ENCODE results near the gene KCNT2.

KCNT2 gene

DNA sequence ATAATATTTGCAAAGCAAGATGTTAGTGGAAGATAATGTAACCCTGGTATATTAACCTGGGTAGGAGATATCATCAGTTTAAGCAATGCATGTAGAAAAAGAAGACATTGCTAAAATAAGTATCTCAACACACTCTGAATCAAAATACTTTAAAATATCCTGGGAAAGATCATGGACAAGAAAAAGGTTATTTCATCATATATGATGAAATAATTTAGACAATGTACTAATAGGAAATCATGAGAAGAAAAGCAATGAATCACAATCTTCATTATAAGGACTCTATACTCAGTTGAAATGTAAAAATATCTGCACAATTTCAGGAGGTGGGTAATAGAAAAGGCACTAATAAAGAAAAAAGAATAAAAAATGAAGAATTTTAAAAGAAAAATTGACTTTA lies 158.8 kb downstream of the KCNT2 start:
- DNase-seq (ENCODE audit: low read depth in 2 of 2), result no peak

DNA sequence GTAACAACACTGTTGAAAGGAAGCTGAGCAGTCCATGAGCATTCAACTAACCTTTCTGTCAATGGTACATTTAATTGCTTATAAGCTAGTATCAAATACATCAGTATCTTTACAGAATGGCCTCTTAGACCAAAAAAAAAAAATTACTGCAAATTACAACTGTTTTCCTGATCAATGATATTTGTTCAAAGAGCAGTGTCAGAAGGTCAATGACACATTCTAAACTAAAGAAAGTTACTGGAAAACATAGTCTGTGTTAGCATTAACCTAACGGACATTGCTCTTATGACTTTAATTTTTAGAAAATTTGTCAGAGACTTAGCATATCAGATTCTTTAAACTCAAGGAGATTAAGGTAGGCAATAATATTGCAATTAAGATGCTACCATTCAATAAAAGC lies 162.5 kb downstream of the KCNT2 start:
- DNase-seq (ENCODE audit: low read depth in 2 of 2), result no peak

DNA sequence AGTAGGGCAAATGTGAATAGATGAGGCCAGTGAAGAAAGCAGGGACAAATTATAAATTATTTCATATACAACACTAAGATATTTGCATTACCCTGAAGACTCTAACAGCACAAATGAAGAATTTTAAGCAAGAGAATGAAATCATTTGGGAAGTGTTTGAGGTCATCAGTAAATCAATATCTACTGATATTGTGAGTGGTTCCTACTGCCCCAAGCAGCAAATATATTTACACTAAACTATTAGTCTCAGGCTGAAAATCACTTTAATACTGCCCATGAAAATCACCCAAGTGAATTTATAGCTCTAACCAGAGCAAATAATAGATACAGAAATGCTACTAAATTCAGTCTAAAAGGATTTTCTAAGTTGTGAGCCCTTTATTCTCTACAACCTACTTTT lies 163.6 kb downstream of the KCNT2 start:
- DNase-seq (ENCODE audit: low read depth in 2 of 2), result no peak

DNA sequence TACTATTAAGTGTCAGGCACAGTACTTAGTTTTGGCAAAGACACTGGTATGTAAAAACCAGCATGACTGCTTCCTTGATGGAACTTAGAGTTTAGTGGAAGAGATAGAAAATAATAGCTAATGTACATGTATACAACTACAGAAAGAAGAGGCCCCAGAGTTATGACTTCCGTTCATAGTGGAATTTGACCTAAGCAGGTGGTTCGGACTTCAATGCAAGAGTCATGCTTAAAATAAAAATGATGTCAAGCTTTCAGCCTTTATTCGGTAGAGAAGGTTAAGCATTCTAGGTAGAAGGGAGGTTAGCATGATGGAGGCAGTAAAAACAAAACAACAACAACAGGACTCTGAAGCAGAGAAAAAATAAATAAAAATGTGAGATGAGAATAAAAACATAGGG lies 165.9 kb downstream of the KCNT2 start:
- no peak for DNase-seq (ENCODE audit: low read depth in 2 of 2)

DNA sequence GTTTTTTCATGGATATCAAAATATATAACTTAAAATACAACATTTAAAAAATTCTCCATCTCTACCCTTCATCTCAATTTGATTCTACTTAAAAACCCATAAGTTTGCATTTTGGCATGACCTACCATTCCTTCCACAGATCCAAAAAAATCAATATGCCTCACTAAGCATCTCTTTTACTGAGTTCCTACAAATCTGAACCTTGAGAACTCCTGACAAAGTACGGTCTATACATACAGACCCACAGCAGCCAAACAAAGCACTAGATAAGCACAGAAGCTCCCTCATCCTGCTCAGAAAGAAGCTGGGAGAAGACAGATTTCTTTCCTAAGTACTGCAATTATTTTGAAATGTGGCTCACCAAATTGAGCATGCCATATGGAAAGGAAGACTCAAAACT lies 167.5 kb downstream of the KCNT2 start:
- DNase-seq (ENCODE audit: low read depth in 2 of 2), result no peak

DNA sequence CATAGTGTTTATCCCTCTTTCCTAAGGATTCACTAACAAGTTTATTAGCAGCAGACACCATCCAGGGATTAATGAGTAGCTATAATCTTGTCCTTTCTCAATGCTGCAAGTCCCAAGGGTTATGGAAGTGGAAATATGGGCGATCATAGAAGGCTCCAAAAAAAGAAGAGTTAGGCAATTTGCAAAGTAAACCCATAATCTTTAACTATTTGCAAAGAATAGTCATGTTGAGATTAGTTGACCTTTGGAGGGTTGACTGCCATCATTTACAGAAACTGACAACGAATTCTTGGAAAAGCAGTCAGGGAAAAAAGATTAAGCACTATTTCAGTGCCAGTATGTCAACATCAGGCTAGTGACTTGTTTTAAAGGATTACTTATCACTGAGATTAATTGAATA lies 169.9 kb downstream of the KCNT2 start:
- no peak for DNase-seq (ENCODE audit: low read depth in 2 of 2)

DNA sequence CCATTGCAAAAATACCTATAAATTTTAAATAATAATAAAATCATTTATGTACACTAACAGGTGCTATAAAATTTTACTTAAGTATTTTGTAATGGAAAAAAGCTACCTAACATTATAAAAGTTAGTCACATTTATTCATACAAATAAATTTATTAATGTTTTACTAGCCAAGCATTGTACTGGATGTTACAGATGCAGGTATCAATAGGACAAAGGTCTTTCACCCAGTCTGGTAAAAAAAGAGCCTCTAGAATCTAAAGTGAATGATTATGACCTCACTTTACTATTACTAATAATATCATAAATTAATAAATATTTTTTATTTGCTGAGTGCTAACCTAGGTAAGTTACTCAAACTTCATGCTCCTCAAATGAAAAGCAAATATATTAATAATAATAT lies 170.6 kb downstream of the KCNT2 start:
- no peak for DNase-seq (ENCODE audit: low read depth in 2 of 2)

DNA sequence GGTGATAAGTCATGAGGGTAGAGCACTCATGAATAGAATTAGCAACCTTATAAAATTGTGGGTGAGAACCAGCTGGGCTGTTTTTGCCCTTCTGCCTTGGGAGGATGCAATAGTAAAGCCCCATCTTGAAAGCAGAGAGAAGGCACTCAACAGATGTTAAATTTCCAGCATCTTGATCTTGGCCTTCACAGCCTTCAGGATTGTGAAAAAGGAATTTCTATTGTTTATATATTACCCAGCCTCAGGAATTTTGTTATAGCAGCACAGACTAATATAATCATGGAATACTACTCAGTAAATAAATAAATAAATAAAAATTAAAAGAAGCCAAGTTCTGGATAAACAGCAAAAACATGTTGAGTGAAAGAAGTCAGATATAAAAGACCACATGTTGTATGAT lies 175.2 kb downstream of the KCNT2 start:
- no peak for DNase-seq (ENCODE audit: low read depth in 2 of 2)

DNA sequence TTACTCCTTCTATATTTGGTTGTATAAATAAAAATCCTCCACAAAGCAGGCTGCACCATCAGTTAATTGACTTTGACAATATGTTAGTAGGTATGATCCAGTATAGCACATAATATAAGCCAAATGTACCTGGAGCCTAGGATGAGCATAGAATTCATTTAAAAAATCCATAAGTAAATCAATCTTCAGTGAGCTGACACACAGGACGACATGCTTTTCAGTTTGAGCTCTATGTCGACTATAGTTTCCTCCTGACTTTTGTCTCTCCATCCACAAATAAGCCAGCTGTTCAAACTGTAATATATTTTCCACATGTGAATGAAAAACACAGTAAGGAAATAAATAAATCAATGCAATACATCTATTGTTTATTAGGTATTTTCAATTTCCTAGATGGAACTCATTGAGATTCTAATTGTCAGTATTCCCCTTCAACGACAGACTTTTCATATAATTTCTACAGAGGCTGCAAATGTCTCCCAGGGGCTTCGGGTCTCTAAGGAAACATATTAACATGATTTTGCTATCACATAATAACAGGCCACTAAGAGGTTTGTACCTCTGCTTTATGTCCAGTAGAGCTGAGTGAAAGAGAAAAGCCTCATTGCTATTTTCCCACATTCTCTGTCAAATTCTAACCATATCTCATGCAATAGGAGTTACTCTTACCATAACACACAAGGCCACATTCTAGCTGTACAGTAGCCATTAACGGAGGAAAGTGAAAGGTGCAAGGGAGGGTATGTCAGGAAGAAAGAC lies 180.1 kb downstream of the KCNT2 start:
- no peak for DNase-seq (ENCODE audit: low read depth in 2 of 2)

DNA sequence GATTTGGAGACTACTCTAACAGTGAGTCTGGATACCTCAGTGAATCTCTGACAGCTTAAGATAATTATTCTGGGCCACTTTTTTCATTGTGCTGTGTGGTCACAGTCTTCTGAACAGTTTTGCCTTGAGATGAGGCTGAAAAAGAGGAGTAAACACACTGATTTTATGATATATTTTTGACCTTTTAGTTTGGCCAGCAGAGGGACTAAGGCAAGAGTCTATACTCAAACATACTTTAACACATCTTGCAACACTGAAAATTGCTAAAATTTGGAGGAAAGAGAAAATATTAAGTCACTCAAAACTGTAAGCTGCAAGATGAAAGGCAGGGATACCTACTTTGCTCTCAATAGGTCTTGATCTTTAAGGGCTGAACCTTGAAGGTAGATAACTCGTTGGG lies 182.7 kb downstream of the KCNT2 start:
- DNase-seq (ENCODE audit: low read depth in 2 of 2), result no peak

DNA sequence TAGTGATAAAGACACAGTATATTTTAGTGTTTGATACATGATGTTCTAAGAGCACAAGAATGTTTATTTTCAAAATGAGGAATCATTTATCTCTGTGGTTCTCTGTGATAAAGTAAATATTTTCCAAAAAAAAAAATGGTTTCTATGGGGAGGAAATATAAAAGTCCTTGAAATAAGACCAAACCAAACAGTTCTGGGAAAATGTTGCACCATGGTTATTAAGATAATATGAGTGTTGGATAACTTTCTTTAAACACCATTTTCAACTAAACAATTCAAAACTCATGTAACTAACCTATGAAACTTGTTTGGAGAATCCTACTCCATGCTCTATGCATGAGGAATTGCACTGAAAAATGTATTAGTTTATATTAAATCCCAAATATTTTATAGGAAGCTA lies 184.6 kb downstream of the KCNT2 start:
- no peak for DNase-seq (ENCODE audit: low read depth in 2 of 2)

DNA sequence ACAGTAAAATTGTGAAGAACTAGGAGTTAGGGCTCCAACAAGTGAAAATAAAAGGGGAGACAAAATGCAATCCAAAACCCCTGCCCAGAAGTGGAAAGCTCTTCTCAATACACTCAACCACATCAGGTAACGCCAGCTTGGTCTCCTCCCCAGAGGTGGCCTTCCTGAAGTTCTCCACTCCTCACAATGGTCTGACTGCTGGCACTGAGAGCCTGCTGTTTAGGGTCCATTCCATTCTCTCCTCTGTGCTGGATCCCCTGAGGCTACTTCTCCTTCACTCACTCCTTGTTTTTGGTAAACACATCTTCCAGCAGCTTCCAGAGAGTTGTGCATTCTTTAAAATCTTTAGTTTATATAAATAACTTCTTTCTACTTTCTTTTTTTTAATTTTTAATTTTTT lies 189.5 kb downstream of the KCNT2 start:
- no peak for DNase-seq (ENCODE audit: low read depth in 2 of 2)

DNA sequence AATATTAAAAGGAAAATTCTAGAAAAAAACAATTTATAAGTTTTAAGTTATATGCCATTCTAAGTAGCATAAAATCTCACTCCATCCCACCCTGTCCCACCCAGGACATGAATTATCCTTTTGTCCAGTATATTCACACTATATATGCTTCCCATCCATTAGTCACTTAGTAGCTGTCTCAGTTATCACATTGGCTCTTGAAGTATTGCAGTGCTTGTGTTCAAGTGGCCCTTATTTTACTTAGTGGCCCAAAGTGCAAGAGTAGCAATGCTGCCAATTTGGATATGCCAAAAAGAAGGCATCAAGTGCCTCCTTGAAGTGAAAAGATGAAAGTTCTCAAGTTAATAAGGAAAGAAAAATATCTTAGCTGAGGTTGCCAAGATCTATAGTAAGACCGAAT lies 192.3 kb downstream of the KCNT2 start:
- DNase-seq (ENCODE audit: low read depth in 2 of 2), result no peak

DNA sequence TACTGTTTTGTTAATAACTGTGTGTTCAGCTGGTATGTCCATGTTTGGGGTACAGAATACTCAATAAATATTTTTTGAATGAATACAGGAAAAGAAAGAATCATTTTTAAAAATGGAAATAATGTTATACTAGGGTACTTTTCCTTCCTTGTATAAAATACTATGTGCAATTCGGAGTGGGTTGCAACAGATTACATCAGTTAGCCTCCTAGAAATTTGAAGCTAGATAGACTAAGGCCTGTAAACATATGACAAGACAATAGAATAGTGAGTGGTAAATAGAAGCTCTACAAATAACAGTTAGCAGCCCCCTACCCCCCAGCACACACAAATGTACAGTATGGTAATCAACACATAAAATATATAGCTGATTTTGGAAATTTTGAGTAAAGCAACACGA lies 195.9 kb downstream of the KCNT2 start:
- no peak for DNase-seq (ENCODE audit: low read depth in 2 of 2)

DNA sequence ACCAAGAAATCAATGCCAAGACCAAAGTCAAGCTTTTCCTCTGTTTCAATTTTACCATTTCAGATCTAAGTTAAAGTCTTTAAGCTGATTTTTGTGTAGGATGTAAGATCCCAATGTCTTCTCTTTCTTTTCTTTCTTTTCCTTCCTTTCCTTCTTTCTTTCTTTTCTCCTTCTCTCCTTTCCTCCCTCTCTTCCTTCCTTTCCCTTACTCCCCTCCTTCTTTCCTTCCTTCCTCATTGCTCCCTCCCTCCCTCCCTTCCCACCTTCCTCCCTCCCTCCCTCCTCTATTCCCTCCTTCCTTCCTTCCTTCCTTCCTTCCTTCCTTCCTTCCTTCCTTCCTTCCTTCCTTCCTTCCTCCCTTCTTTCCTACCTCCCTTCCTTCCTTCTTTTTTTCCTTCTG lies 197.5 kb downstream of the KCNT2 start:
- DNase-seq (ENCODE audit: low read depth in 2 of 2), result no peak

DNA sequence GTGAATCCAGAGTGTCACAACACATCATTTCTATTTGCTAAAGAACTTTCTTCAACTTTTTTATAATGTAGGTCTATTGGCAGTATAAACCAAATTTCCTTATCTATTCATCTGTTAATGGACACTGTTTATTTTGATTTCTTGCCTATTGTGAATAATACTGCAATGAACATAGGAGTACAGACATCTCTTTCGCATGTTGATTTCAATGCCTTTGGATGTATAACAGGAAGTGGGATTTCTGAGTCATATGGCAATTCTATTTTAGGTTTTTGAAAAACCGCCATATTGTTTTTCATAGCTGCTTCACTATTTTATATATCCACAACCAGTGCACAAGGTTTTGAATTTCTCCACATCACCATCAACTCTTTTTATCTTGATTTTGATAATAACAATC lies 198.7 kb downstream of the KCNT2 start:
- no peak for DNase-seq (ENCODE audit: low read depth in 2 of 2)

DNA sequence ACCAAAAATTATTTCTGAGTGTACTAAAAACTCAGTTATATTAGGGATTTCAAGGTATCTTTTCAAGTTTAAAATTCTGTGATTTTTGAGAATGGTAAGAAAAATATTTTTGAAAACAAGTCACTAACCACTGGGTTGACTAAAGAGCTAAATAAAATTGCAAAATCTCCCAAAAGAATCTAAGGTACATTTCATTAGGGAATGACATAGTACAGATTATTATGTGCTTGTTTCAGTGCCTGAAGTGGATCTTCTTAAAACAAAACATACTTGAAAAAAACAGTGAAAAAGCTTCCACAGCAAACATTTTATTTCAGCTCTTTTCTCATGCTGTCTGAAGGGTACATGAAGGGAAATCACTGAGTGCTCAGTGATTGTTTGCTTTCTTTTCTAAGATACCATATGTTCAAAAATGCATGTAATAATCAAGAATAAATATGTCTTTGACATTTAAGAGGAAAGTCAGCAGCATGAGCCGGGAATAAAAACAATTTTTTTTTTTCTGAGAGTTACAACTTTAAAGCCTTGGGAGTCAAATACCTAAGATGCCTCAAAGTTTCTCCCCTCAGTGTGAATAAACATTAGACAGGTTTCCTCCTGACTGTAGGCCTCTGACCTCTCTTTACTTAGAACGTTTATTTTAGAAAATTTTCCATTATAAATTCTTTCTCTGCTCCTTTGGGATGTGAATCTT lies 200.7 kb downstream of the KCNT2 start:
- no peak for DNase-seq (ENCODE audit: low read depth in 2 of 2)

DNA sequence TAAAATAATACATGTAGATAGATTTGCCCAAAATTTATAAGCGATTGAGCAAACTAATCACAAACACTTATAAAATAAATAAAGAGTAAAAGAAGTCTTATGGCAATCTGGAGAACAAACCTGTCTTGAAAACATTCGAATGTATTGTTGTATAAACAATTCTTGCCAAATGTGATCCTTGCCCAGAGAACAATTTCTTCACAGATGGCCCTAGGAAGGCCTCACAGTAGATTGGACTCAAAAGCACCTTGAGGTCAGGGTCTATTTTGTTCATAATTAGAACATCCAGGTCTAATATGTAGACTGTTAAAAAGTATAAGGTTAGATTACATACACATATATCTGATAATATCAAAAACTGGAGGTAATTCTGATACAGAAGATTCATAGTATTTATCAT lies 202.4 kb downstream of the KCNT2 start:
- no peak for DNase-seq (ENCODE audit: low read depth in 2 of 2)

DNA sequence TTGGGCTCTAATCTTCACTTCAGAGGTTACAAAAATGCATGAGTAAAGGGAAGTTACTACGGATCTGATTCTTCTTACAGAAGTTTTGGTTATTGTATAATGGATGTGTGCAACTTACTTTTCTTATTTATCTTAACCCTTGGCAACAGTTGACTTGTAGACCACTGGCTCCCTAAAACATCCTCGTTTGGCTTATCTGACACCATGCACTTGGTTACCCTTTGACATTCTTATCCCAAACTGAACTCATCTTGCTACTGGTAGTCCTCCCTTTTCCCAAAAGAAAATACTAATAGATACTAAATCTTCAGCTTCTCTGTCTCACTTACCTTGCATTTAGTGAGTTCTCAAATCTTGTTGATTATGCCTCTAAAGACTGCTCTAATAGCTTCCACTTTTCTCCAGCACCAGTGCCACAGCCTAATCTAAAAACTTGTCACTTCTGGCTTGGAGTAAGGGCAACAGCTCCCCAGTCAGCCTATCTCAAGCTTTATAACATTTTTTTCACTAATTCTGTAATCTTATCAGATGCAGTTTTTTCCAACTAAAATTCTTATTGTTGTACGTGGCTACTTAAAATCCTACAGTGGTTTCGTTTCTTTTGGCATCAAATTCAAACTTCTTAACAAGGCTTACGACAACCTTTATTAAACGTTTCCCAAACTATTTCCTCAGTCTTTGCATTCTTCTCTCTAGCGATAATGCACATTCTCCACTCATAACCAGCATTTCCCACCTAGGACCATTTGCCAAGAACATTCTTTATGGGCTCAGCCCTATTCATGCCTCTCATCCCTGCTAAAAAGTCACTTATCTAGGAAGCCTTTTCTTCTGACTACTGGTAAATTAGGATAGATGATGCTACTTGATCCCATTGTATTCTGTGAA lies 204.2 kb downstream of the KCNT2 start:
- DNase-seq (ENCODE audit: low read depth in 2 of 2), result no peak

DNA sequence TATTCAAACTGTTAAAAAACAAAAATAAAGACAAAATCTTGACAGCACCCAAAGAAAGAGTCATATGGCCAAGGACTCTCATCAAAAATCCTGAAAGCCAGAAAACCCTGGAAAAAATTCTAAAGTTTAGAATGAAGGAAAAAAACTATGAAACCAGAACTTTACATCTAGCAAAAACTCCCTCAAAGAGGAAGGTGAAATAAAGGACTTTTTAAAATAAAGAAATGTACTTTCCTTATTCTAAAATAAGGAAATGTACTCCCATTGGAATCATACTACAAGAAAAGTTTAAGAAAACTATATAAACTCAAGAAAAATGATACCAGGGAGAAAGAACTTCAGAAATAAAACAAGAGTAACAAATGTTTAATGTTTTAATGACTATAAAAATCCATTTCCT lies 206.3 kb downstream of the KCNT2 start:
- no peak for DNase-seq (ENCODE audit: low read depth in 2 of 2)

DNA sequence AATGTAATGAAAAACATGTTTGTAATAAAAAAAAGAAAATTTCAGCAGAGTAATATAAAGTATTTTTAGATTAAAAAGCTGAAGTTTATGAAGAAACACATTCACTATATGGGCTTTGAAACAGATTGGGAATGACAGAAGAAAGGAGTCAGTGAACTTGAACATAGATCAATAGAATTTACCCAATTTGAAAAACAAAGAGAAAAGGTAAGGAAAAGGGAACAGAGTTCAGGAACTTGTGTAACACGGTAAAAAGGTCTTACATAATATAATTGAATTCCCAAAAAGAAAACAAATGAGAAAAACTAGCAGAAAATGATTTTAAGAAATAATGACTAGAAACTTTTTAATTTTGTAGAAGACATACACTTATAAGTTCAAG lies 206.8 kb downstream of the KCNT2 start:
- DNase-seq (ENCODE audit: low read depth in 2 of 2), result no peak

DNA sequence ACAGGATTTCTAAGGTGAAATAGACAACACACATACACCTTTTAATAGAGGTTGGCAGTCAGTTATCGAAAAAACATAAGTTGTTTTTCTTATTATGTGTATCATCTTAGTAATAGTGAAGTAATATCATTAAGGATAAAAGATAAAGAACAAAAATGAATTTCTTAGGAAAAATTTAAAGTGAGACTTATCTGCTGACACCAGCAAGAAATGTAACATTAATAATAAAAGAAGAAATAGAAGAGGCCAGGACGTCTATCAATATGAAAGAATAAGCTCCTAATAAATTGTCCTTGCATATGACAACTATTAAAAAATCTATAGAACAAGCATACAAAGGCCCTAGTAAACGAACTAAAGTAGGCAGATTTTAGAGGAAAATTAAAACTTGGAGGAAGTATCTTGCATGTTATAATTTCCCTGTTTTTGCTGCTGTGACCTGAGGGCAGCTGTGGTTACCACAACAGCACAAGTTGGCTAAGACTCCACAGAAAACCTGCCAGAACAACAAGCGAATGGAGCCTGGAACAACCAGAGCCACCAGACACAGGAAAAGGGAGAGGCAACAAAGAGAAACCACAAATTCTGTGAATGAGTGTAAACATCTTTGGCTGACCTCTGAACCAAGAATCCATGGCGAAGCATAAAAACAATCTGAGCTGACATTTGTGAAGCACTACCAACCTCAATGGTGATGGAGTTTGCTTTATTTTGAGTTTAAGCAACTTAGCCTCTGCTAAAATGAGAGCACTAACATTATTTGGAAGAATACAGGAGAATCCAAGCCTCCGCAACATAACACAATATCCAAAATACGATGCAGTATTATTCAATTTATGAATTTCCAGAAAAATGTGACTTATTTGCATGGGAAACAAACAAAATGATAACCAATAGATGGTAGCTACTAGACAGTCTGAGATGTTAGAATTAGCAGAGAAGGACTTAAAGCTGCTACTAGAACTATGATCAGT lies 207.5 kb downstream of the KCNT2 start:
- DNase-seq (ENCODE audit: low read depth in 2 of 2), result no peak

Measured in activated CD8-positive, alpha-beta memory T cell treated with anti-CD3 and anti-CD28 coated beads for 4 hours (primary cell).